ENCODE measurements around the gene HMGCLL1. TPM values are rescaled to one million over a fixed set of nuclear protein-coding genes. Genes with fewer than 3 reads are reported as not detected.

Gene HMGCLL1
- total and polyA plus RNA-seq, 9 donors = 0.12 to 3.1 (median 0.67) TPM; not detected in 2

GRCh38 chr6:55433446-55434130 is 145.4 kb downstream of the HMGCLL1 start:
- H3K27ac ChIP-seq = no peak overlapping the region
- no peak for DNase-seq
- H3K9me3 ChIP-seq = no peaks in the 10 kb centered on the region
- no peak overlapping the region for H3K4me3 ChIP-seq
- no peaks in the 10 kb centered on the region for H3K36me3 ChIP-seq
- WGBS, 3 donors = 55 to 75% (median 63%) methylated on average over 2 of the region's 2 CpGs
- H3K4me1 ChIP-seq (ENCODE audit: insufficient read depth) = no peaks in the 10 kb centered on the region
- intact Hi-C loops (cut with DNase I) = no loop called here
- TF ChIP-seq EP300 (IDR thresholded peaks at IDR 0.05) (no peak), CTCF (IDR thresholded peaks at IDR 0.05) (no peak), POLR2A (IDR thresholded peaks at IDR 0.05) (no peak)
- no peaks in the 10 kb centered on the region for H3K27me3 ChIP-seq

- Histone ChIP-seq H3K4me3 (no peak overlapping the region), H3K27me3 (no peaks in the 10 kb centered on the region), H3K27ac (no peak overlapping the region), H3K4me1 (ENCODE audit: insufficient read depth) (no peaks in the 10 kb centered on the region), H3K9me3 (no peaks in the 10 kb centered on the region), H3K36me3 (no peaks in the 10 kb centered on the region)
- 61 to 78% (median 66%) methylated on average over 2 of the region's 2 CpGs for WGBS, 3 donors
- no peak for DNase-seq
- TF ChIP-seq POLR2A (IDR thresholded peaks at IDR 0.05) (no peak), EP300 (IDR thresholded peaks at IDR 0.05) (no peak), CTCF (IDR thresholded peaks at IDR 0.05) (no peak)
- intact Hi-C loops (cut with DNase I) = no loop called here
These were observed 155.1 kb downstream of the HMGCLL1 start for GRCh38 chr6:55423933-55424332.

GRCh38 chr6:55410674-55411073 is 168.3 kb downstream of the HMGCLL1 start:
- TF ChIP-seq CTCF (IDR thresholded peaks at IDR 0.05) (no peak), EP300 (IDR thresholded peaks at IDR 0.05) (no peak), POLR2A (IDR thresholded peaks at IDR 0.05) (no peak)
- H3K9me3 ChIP-seq = no peaks in the 10 kb centered on the region
- no peak for DNase-seq

GRCh38 chr6:55405474-55406235 is 173.3 kb downstream of the HMGCLL1 start:
- H3K27me3 ChIP-seq = no peaks in the 10 kb centered on the region
- no peaks in the 10 kb centered on the region for H3K4me1 ChIP-seq (ENCODE audit: insufficient read depth)
- H3K9me3 ChIP-seq = no peaks in the 10 kb centered on the region
- no peak for DNase-seq
- H3K36me3 ChIP-seq = no peaks in the 10 kb centered on the region
- WGBS, 3 donors = 56 to 61% (median 57%) methylated on average over 7 of the region's 7 CpGs
- H3K4me3 ChIP-seq = no peak overlapping the region
- intact Hi-C loops (cut with DNase I) = no loop called here
- no peak for TF ChIP-seq POLR2A (IDR thresholded peaks at IDR 0.05)
- TF ChIP-seq EP300 (IDR thresholded peaks at IDR 0.05) = no peak
- no peak for TF ChIP-seq CTCF (IDR thresholded peaks at IDR 0.05)
- H3K27ac ChIP-seq = no peak overlapping the region

More at GRCh38 chr6:55410674-55411073, 168.3 kb downstream of the HMGCLL1 start:
- Histone ChIP-seq H3K4me3 (no peak overlapping the region), H3K4me1 (ENCODE audit: insufficient read depth) (no peaks in the 10 kb centered on the region), H3K27me3 (no peaks in the 10 kb centered on the region), H3K27ac (no peak overlapping the region), H3K36me3 (no peaks in the 10 kb centered on the region)
- intact Hi-C loops (cut with DNase I) = no loop called here
